Glutamatergic neuron (in vitro differentiated cells): ENCODE measurements around the gene ANXA4. TPM values are rescaled to one million over a fixed set of nuclear protein-coding genes. Genes with fewer than 3 reads are reported as not detected.

Experiments
- DNase-seq: peaks from one replicate; pipeline ENCODE4 v3.0.0; 2022
- H3K27ac Mint-ChIP-seq: one replicate; pipeline ENCODE4 v1.8.0; 2020; ENCODE audit warnings: mild to moderate bottlenecking, mixed read lengths, inconsistent platforms; ENCODE audit not compliant: unreplicated experiment
- H3K27me3 Mint-ChIP-seq: one replicate; pipeline ENCODE4 v1.8.0; 2020; ENCODE audit warnings: mild to moderate bottlenecking, moderate library complexity, mixed read lengths, inconsistent platforms; ENCODE audit not compliant: unreplicated experiment
- H3K36me3 Mint-ChIP-seq: one replicate; pipeline ENCODE4 v1.8.0; 2020; ENCODE audit warnings: mild to moderate bottlenecking, mixed read lengths, inconsistent platforms; ENCODE audit not compliant: unreplicated experiment
- H3K4me1 Mint-ChIP-seq: one replicate; pipeline ENCODE4 v1.8.0; 2020; ENCODE audit warnings: mild to moderate bottlenecking, low read depth, mixed read lengths, inconsistent platforms; ENCODE audit not compliant: unreplicated experiment
- H3K4me3 Mint-ChIP-seq: one replicate; pipeline ENCODE4 v1.8.0; 2020; ENCODE audit warnings: mild to moderate bottlenecking, mixed read lengths, inconsistent platforms; ENCODE audit not compliant: unreplicated experiment
- H3K9me3 Mint-ChIP-seq: one replicate; pipeline ENCODE4 v1.8.0; 2020; ENCODE audit warnings: mild to moderate bottlenecking, moderate library complexity, mixed read lengths, inconsistent platforms; ENCODE audit not compliant: unreplicated experiment
- total RNA-seq: library from RNA; stranded (reverse); fragmentation: NEBNext Ultra II Directional; extraction: Animal tissue kit (Norgen Biotek cat#: 25700); gene quantifications from one replicate; pipeline ENCODE4 v1.2.1, GENCODE V29; 2021; ENCODE audit not compliant: unreplicated experiment
- TF ChIP-seq, protein P1 (sequence below): fragments of 200-600 bp; sonication (generic); IDR thresholded peaks from one replicate; pipeline ENCODE4 v1.5.0; 2021; ENCODE audit not compliant: partially characterized antibody, unreplicated experiment

The ANXA4 gene
- total RNA-seq, 1 donor from 2014 or later = 3.1 TPM

DNA sequence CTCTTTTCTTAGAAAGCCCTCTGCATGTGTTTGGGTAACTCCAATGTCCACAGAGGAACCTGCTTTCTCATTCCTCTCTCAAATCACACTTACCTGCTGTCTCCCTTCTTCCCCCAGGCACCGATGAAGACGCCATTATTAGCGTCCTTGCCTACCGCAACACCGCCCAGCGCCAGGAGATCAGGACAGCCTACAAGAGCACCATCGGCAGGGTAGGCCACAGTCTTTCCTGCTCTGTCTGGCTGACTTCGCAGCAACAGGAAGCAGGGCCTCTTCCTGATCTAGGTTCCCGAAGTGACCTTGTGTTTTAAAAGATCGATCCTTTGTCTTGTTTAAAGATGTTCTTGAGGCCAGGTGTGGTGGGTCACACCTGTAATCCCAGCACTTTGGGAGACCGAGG is 62.5 kb downstream of the ANXA4 start:
- Mint-ChIP-seq H3K27me3 (no peaks in the 10 kb centered on the region), H3K9me3 (peaks cover 2% of the 10 kb centered on the region), H3K36me3 (no peaks in the 10 kb centered on the region), H3K4me3 (no peak overlapping the region), H3K27ac (no peak overlapping the region), H3K4me1 (no peaks in the 10 kb centered on the region)
- TF ChIP-seq, protein P1, sequence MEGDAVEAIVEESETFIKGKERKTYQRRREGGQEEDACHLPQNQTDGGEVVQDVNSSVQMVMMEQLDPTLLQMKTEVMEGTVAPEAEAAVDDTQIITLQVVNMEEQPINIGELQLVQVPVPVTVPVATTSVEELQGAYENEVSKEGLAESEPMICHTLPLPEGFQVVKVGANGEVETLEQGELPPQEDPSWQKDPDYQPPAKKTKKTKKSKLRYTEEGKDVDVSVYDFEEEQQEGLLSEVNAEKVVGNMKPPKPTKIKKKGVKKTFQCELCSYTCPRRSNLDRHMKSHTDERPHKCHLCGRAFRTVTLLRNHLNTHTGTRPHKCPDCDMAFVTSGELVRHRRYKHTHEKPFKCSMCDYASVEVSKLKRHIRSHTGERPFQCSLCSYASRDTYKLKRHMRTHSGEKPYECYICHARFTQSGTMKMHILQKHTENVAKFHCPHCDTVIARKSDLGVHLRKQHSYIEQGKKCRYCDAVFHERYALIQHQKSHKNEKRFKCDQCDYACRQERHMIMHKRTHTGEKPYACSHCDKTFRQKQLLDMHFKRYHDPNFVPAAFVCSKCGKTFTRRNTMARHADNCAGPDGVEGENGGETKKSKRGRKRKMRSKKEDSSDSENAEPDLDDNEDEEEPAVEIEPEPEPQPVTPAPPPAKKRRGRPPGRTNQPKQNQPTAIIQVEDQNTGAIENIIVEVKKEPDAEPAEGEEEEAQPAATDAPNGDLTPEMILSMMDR = no peak
- DNase-seq = no peak

DNA sequence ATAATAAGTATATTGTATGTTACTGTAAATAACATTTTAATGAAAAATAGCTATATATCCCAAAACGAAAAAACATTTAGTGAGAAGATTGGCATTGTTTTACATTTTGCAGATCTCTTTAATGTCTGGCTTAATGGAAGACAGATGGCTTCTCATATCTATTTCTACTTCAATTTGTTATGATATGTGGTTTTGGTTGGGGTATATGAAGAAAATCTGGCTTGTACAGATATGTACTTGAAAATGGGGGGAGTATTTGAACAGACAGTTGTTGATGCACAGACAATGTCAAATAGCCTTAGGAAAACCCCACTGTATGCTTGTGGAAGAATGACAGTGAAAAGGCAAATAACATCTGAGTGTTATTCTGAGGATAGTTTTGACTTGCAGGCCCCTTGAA is 64.0 kb downstream of the ANXA4 start:
- Mint-ChIP-seq H3K27ac (no peak overlapping the region), H3K27me3 (no peaks in the 10 kb centered on the region), H3K9me3 (peaks cover 2% of the 10 kb centered on the region), H3K4me3 (no peak overlapping the region), H3K36me3 (no peaks in the 10 kb centered on the region), H3K4me1 (no peaks in the 10 kb centered on the region)
- TF ChIP-seq, protein P1 = no peak
- DNase-seq = no peak

DNA sequence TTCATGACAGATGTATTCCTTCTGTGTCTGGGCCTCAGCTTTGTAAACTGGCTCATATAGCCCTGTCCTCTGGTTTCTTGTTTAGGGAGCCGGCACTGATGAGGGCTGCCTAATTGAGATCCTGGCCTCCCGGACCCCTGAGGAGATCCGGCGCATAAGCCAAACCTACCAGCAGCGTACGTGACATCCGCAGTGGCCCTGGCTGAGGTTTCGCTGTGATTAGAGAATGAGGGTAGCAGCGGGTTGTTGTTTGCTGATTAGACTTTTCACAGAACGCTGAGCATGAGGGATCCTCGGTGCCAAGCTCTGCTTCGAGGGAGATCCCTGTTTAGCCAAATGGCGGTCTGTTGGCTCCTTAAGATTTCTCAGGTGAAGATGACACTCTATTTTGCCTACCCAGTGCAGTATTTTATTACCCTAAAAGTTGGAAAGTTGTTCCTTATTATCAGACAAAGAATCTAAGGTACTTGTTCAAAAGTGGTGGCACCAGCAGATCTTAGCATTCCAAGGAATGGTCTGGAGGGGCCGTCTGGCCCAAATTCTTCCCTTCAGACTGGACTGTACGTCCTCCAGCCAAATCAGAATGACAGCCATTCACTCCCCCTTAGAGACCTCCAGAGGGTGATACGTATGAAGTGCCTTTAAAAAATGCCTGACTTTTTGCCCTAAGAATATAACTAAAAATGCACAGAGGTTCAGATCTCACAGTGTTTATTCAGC is 66.0 kb downstream of the ANXA4 start:
- Mint-ChIP-seq H3K4me1 (no peaks in the 10 kb centered on the region), H3K36me3 (no peaks in the 10 kb centered on the region), H3K4me3 (no peak overlapping the region), H3K27ac (no peak overlapping the region), H3K27me3 (peaks cover 2% of the 10 kb centered on the region), H3K9me3 (peaks cover 2% of the 10 kb centered on the region)
- TF ChIP-seq, protein P1 = no peak
- DNase-seq = no peak

DNA sequence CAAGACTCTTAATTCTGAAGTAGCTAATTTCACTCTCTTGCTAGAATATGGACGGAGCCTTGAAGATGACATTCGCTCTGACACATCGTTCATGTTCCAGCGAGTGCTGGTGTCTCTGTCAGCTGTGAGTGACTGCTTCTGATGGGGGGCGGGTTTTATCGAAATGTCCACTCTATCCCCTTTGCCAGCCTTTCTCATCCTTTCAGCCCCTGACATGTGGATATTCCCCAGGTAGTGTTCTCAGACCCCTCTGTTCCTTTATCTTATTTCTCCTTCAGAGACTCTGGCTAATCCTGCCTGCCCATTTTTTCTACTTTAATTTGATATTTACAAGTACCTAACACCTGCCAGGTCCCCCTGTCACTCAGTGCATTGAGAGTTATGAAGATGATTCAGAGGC is 68.6 kb downstream of the ANXA4 start:
- no peak overlapping the region for H3K4me3 Mint-ChIP-seq
- peaks cover 2% of the 10 kb centered on the region for H3K27me3 Mint-ChIP-seq
- H3K27ac Mint-ChIP-seq = no peak overlapping the region
- no peak for DNase-seq
- no peaks in the 10 kb centered on the region for H3K36me3 Mint-ChIP-seq
- TF ChIP-seq, protein P1 = no peak
- no peaks in the 10 kb centered on the region for H3K9me3 Mint-ChIP-seq
- no peaks in the 10 kb centered on the region for H3K4me1 Mint-ChIP-seq

DNA sequence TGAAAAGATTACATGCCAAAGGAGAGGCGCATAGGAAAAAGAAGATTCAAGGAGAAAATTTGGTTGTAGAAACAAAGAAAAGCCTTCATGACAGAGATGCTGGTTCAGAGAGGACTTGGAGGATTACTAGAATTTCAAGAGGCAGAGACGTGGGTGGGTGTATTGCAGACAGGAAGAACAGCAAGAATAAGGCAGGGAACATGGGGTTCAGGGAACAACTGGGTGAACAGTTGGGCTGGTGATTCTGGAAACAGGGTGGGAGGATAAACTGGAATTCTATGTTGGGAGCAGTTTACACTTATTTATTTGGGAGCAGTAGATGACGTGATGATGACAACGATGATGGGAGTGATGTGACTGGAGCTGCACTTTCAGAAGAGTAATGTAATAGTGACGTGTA is 69.1 kb downstream of the ANXA4 start:
- H3K36me3 Mint-ChIP-seq = no peaks in the 10 kb centered on the region
- no peaks in the 10 kb centered on the region for H3K9me3 Mint-ChIP-seq
- TF ChIP-seq, protein P1 = no peak
- no peak for DNase-seq
- no peak overlapping the region for H3K27ac Mint-ChIP-seq
- peaks cover 2% of the 10 kb centered on the region for H3K27me3 Mint-ChIP-seq
- H3K4me1 Mint-ChIP-seq = no peaks in the 10 kb centered on the region
- no peak overlapping the region for H3K4me3 Mint-ChIP-seq
